Activated naive CD4-positive, alpha-beta T cell treated with anti-CD3 and anti-CD28 coated beads for 36 hours (primary cell): ENCODE measurements around the gene ZBTB11. TPM values are rescaled to one million over a fixed set of nuclear protein-coding genes. Genes with fewer than 3 reads are reported as not detected.

Experiments
- total RNA-seq, 2 experiments: library from RNA; stranded (reverse); gene quantifications; one replicate each; pipeline ENCODE4 v1.2.3, GENCODE V29; 2021

The ZBTB11 gene
- total RNA-seq, 2 experiments from 2014 or later: 31.2 to 31.7 TPM

Other genes with a start within 250 kb of the ZBTB11 start
- 10 to 100 TPM; 16.1 to 16.8 TPM for gene SENP7, start 163.9 kb downstream of the ZBTB11 start, total RNA-seq
- gene TRMT10C, start 115.3 kb downstream of the ZBTB11 start, total RNA-seq: 10 to 100 TPM; 24.0 to 24.4 TPM
- 100 to 1,000 TPM; 261 to 267 TPM for gene PCNP, start 103.0 kb downstream of the ZBTB11 start, total RNA-seq
- gene RPL24, start 9.6 kb upstream of the ZBTB11 start, total RNA-seq: 1,000 to 10,000 TPM; 2,159 to 2,187 TPM
- gene CEP97, start 47.5 kb upstream of the ZBTB11 start, total RNA-seq: 10 to 100 TPM; 17.0 to 20.3 TPM
- gene NXPE3, start 102.1 kb upstream of the ZBTB11 start, total RNA-seq: 10 to 100 TPM; 18.9 to 19.3 TPM
- 10 to 100 TPM; 79.3 to 85.0 TPM for gene NFKBIZ, start 172.4 kb upstream of the ZBTB11 start, total RNA-seq